Hepatocyte (in vitro differentiated cells): ENCODE results near the gene ZBTB20. TPM values are rescaled to one million over a fixed set of nuclear protein-coding genes. Genes with fewer than 3 reads are reported as not detected.

ENCODE experiments used
- DNase-seq: peaks from one replicate; pipeline ENCODE4 v3.0.0-alpha.2; 2016; ENCODE audit warnings: low spot score
- H2AFZ ChIP-seq: fragments of 200-600 bp; sonication (generic); 2 replicates; pipeline ENCODE4 v1.6.0; 2016; ENCODE audit warnings: antibody characterized with exemption, mild to moderate bottlenecking
- H3K27ac ChIP-seq: fragments of 200-600 bp; sonication (generic); 2 replicates; pipeline ENCODE4 v1.5.1; 2016; ENCODE audit warnings: mild to moderate bottlenecking
- H3K27me3 ChIP-seq: fragments of 200-600 bp; sonication (generic); 2 replicates; pipeline ENCODE4 v1.6.1; 2016
- H3K36me3 ChIP-seq: fragments of 200-600 bp; sonication (generic); replicated peaks from 2 replicates; pipeline ENCODE4 v1.5.1; 2016; ENCODE audit warnings: low read depth; ENCODE audit not compliant: insufficient read depth
- H3K4me1 ChIP-seq: fragments of 200-600 bp; sonication (generic); 2 replicates; pipeline ENCODE4 v1.5.1; 2016; ENCODE audit warnings: mild to moderate bottlenecking, moderate library complexity; ENCODE audit not compliant: insufficient read depth
- H3K4me2 ChIP-seq: fragments of 200-600 bp; sonication (generic); 2 replicates; pipeline ENCODE4 v1.6.0; 2016
- H3K4me3 ChIP-seq: fragments of 200-600 bp; sonication (generic); 2 replicates; pipeline ENCODE4 v1.5.1; 2016; ENCODE audit warnings: mild to moderate bottlenecking
- H3K79me2 ChIP-seq: fragments of 200-600 bp; sonication (generic); 2 replicates; pipeline ENCODE4 v1.6.0; 2017; ENCODE audit warnings: mild to moderate bottlenecking
- H3K9me2 ChIP-seq: fragments of 200-600 bp; sonication (generic); replicated peaks from 2 replicates; pipeline ENCODE4 v1.6.0; 2017; ENCODE audit warnings: mild to moderate bottlenecking; ENCODE audit not compliant: insufficient read depth
- H3K9me3 ChIP-seq: fragments of 200-600 bp; sonication (generic); 2 replicates; pipeline ENCODE4 v1.5.1; 2016; ENCODE audit warnings: low read depth, mild to moderate bottlenecking
- H4K20me1 ChIP-seq: fragments of 200-600 bp; sonication (generic); 2 replicates; pipeline ENCODE4 v1.6.0; 2016; ENCODE audit warnings: mild to moderate bottlenecking; ENCODE audit not compliant: insufficient read depth, poor library complexity, severe bottlenecking
- CTCF ChIP-seq: fragments of 200-600 bp; sonication (generic); IDR thresholded peaks from 2 replicates; pipeline ENCODE4 v1.5.1; 2016; ENCODE audit warnings: antibody characterized with exemption, mild to moderate bottlenecking; ENCODE audit not compliant: poor library complexity
- EZH2 ChIP-seq: fragments of 200-600 bp; sonication (generic); IDR thresholded peaks from 2 replicates; pipeline ENCODE4 v1.6.1; 2016; ENCODE audit warnings: antibody characterized with exemption, mild to moderate bottlenecking, borderline replicate concordance
- EZH2phosphoT487 ChIP-seq: fragments of 200-600 bp; sonication (generic); IDR thresholded peaks from one replicate; pipeline ENCODE4 v1.6.1; 2018; ENCODE audit warnings: antibody characterized with exemption, mild to moderate bottlenecking, low read depth, moderate library complexity; ENCODE audit not compliant: unreplicated experiment, severe bottlenecking
- WGBS: methylation state at CpG from one replicate; pipeline ENCODE4 v1.1.6; 2016; ENCODE audit warnings: low lambda C conversion rate; ENCODE audit errors: missing lambda C conversion rate; 5-methylcytosine and 5-hydroxymethylcytosine counted together
- polyA plus RNA-seq: library from polyadenylated mRNA; unstranded; fragments of >200 nt; fragmentation: Nextera tagmentation; extraction: Ambion mirVana; gene quantifications from 2 replicates; pipeline ENCODE4 v1.2.1, GENCODE V29; 2016
- total RNA-seq: library from RNA; depleted of rRNA; stranded (reverse); fragments of >200 nt; gene quantifications from 2 replicates; pipeline ENCODE4 v1.2.3, GENCODE V29; 2014

Gene ZBTB20
- total and polyA plus RNA-seq, 2 experiments from 2014 or later, result 25.8 to 28.0 TPM

GRCh38 chr3:115169808-115170207, 22.7 kb upstream of the ZBTB20 start:
- Histone ChIP-seq H4K20me1 (no peaks in the 10 kb centered on the region), H3K9me3 (no peaks in the 10 kb centered on the region), H3K4me2 (no peak overlapping the region), H3K4me1 (no peaks in the 10 kb centered on the region), H3K36me3 (no peaks in the 10 kb centered on the region), H3K9me2 (no peaks in the 10 kb centered on the region), H2AFZ (no peak overlapping the region), H3K27me3 (no peaks in the 10 kb centered on the region), H3K4me3 (no peak overlapping the region), H3K27ac (no peak overlapping the region), H3K79me2 (no peaks in the 10 kb centered on the region)
- DNase-seq, result no peak
- TF ChIP-seq CTCF (peak; percentile 43), EZH2 (no peak)
- WGBS, result 87% methylated on average over 2 of the region's 2 CpGs

GRCh38 chr3:115165701-115166100, 18.6 kb upstream of the ZBTB20 start:
- Histone ChIP-seq H3K4me2 (no peak overlapping the region), H2AFZ (no peak overlapping the region)

GRCh38 chr3:115165266-115165665, 18.2 kb upstream of the ZBTB20 start:
- H3K9me2 ChIP-seq, result no peaks in the 10 kb centered on the region
- H3K36me3 ChIP-seq, result no peaks in the 10 kb centered on the region
- H3K4me3 ChIP-seq, result no peak overlapping the region
- TF ChIP-seq EZH2phosphoT487 (no peak), CTCF (no peak), EZH2 (no peak)
- no peaks in the 10 kb centered on the region for H3K79me2 ChIP-seq
- no peak overlapping the region for H3K27ac ChIP-seq
- no peak for DNase-seq
- H4K20me1 ChIP-seq, result no peaks in the 10 kb centered on the region
- H2AFZ ChIP-seq, result no peak overlapping the region
- H3K27me3 ChIP-seq, result no peaks in the 10 kb centered on the region
- no peaks in the 10 kb centered on the region for H3K9me3 ChIP-seq
- H3K4me1 ChIP-seq, result no peaks in the 10 kb centered on the region
- 92% methylated on average over 2 of the region's 2 CpGs for WGBS
- H3K4me2 ChIP-seq, result no peak overlapping the region

More at GRCh38 chr3:115165701-115166100, 18.6 kb upstream of the ZBTB20 start:
- H3K36me3 ChIP-seq, result no peaks in the 10 kb centered on the region
- WGBS, result 82% methylated on average over 3 of the region's 3 CpGs
- H3K79me2 ChIP-seq, result no peaks in the 10 kb centered on the region
- TF ChIP-seq EZH2phosphoT487 (no peak), CTCF (no peak), EZH2 (no peak)
- no peaks in the 10 kb centered on the region for H4K20me1 ChIP-seq
- H3K27me3 ChIP-seq, result no peaks in the 10 kb centered on the region
- no peak overlapping the region for H3K4me3 ChIP-seq
- no peak overlapping the region for H3K27ac ChIP-seq
- DNase-seq, result no peak
- H3K9me3 ChIP-seq, result no peaks in the 10 kb centered on the region
- H3K4me1 ChIP-seq, result no peaks in the 10 kb centered on the region
- no peaks in the 10 kb centered on the region for H3K9me2 ChIP-seq
